BE2C (cell line): Measurements from ENCODE around the gene MTOR.

ENCODE experiments used
- DNase-seq: peaks from one replicate; pipeline ENCODE4 v3.0.0-alpha.2; 2020
- H3K27me3 ChIP-seq: fragments of 250-450 bp; sonication (Bioruptor Pico); 2 replicates; pipeline ENCODE4 v1.5.1; 2020; ENCODE audit warnings: mild to moderate bottlenecking
- H3K36me3 ChIP-seq: fragments of 250-450 bp; sonication (Bioruptor Pico); 2 replicates; pipeline ENCODE4 v1.5.1; 2020; ENCODE audit warnings: mild to moderate bottlenecking
- H3K4me1 ChIP-seq: fragments of 250-450 bp; sonication (Bioruptor Pico); 2 replicates; pipeline ENCODE4 v1.5.1; 2020
- H3K4me3 ChIP-seq: 2 replicates; pipeline ENCODE4 v1.5.1; 2011; ENCODE audit warnings: low read depth, low read length
- H3K9me3 ChIP-seq: fragments of 250-450 bp; sonication (Bioruptor Pico); 2 replicates; pipeline ENCODE4 v1.5.1; 2020
- CTCF ChIP-seq: IDR thresholded peaks from 2 replicates; pipeline ENCODE4 v1.5.1; 2012; ENCODE audit warnings: mild to moderate bottlenecking, low read depth, low read length

The MTOR gene

GRCh38 chr1:11188858-11189451 is 73.4 kb downstream of the MTOR start, which contains the start of gene ANGPTL7:
TSS of gene ANGPTL7 (plus strand) at chr1:11189355. CDS start at chr1:11189580, 225 bp downstream.
- TF ChIP-seq CTCF, result no peak
- H3K36me3 ChIP-seq, result no peaks in the 10 kb centered on the region
- no peak within 1 kb of the TSS for H3K4me3 ChIP-seq
- DNase-seq, result no peak
- H3K4me1 ChIP-seq, result no peaks in the 10 kb centered on the region
- no peaks in the 10 kb centered on the region for H3K9me3 ChIP-seq
- H3K27me3 ChIP-seq, result no peaks in the 10 kb centered on the region

- H3K4me3 ChIP-seq, result no peak overlapping the region
- no peaks in the 10 kb centered on the region for H3K27me3 ChIP-seq
- H3K9me3 ChIP-seq, result no peaks in the 10 kb centered on the region
- no peaks in the 10 kb centered on the region for H3K36me3 ChIP-seq
- no peak for DNase-seq
- no peak for TF ChIP-seq CTCF
- H3K4me1 ChIP-seq, result no peaks in the 10 kb centered on the region
Observed at GRCh38 chr1:11188381-11188780, 74.0 kb downstream of the MTOR start.

DNA sequence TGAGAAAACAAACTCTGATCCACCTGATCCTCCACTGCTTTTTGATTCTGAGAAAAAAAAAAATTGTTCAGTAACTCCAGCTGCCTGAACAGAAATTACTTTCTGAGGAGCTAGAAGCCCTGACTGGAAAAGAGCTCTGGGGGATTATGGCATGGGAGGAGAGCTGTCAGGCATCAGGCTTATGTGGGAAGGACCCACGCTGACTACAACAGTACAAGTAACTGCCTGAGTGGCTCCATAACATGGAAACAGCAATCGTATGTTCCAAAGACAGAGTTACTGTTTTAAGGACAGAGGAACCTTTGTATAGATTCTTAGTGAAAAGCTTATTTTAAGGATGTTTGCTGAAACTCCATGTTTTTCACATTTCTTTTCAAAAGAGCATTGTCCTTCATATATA is 74.4 kb downstream of the MTOR start:
- DNase-seq, result no peak
- Histone ChIP-seq H3K4me3 (no peak overlapping the region), H3K27me3 (no peaks in the 10 kb centered on the region), H3K4me1 (no peaks in the 10 kb centered on the region), H3K36me3 (no peaks in the 10 kb centered on the region), H3K9me3 (no peaks in the 10 kb centered on the region)
- TF ChIP-seq CTCF, result no peak

- H3K36me3 ChIP-seq, result 0 out of 2 replicates have a peak, but pooled peaks cover 1% of the 10 kb centered on the region
- no peak for DNase-seq
- H3K9me3 ChIP-seq, result no peaks in the 10 kb centered on the region
- no peak for TF ChIP-seq CTCF
- no peaks in the 10 kb centered on the region for H3K4me1 ChIP-seq
- no peak overlapping the region for H3K4me3 ChIP-seq
- no peaks in the 10 kb centered on the region for H3K27me3 ChIP-seq
Observed at GRCh38 chr1:11187494-11187893, 74.9 kb downstream of the MTOR start.

- no peaks in the 10 kb centered on the region for H3K9me3 ChIP-seq
- 0 out of 2 replicates have a peak, but pooled peaks cover 4% of the 10 kb centered on the region for H3K36me3 ChIP-seq
- H3K4me3 ChIP-seq, result no peak overlapping the region
- no peak for DNase-seq
- TF ChIP-seq CTCF, result no peak
- no peaks in the 10 kb centered on the region for H3K27me3 ChIP-seq
- H3K4me1 ChIP-seq, result no peaks in the 10 kb centered on the region
Observed at GRCh38 chr1:11187000-11187399, 75.4 kb downstream of the MTOR start.

DNA sequence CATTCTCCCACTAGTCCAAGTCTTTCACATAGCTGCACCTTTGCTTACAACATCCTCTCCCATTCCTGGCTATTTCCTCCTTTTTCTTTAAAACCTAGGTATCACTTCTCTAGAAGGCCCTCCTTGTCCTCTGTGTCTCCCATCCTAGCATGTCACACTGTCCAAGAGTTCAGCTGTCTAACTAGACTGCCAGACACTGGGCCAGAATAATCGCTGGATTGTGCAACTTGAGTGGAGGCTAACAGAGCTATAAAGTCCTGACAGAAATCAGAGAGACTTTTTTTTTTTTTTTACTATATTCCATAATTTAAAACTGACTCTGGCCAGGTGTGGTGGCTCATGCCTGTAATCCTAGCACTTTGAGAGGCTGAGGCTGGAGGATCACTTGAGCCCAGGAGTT is 77.4 kb downstream of the MTOR start:
- DNase-seq, result no peak
- H3K27me3 ChIP-seq, result no peaks in the 10 kb centered on the region
- TF ChIP-seq CTCF, result no peak
- H3K9me3 ChIP-seq, result no peaks in the 10 kb centered on the region
- H3K4me3 ChIP-seq, result no peak overlapping the region
- H3K4me1 ChIP-seq, result no peaks in the 10 kb centered on the region
- 0 out of 2 replicates have a peak, but pooled peaks cover 4% of the 10 kb centered on the region for H3K36me3 ChIP-seq
